Tibial nerve (tissue), 4 donors: Measurements from ENCODE around the gene SUN2.

ENCODE experiments used
- EP300 ChIP-seq, 2 donors: sonication (generic); formaldehyde crosslinking; IDR thresholded peaks; one replicate each; pipeline ENCODE4 v1.6.1; 2017; ENCODE audit warnings: antibody characterized with exemption in 2 of 2, mild to moderate bottlenecking in 1 of 2
- POLR2A ChIP-seq, 2 donors: fragments of 450-650 bp; IDR thresholded peaks; one replicate each; pipeline ENCODE4 v1.6.1; 2017; ENCODE audit warnings: antibody characterized with exemption in 2 of 2, mild to moderate bottlenecking in 2 of 2, moderate library complexity in 2 of 2
- TF ChIP-seq, protein P1 (sequence below), 5 experiments: fragments of 200-600 bp in 3 of 5; fragments of 450-650 bp in 2 of 5; sonication (generic) in 3 of 5; IDR thresholded peaks; one replicate each; pipeline ENCODE4 v1.5.1; 2016 to 2019; ENCODE audit warnings: antibody characterized with exemption in 5 of 5, mild to moderate bottlenecking in 3 of 5, moderate library complexity in 2 of 5

DNA sequence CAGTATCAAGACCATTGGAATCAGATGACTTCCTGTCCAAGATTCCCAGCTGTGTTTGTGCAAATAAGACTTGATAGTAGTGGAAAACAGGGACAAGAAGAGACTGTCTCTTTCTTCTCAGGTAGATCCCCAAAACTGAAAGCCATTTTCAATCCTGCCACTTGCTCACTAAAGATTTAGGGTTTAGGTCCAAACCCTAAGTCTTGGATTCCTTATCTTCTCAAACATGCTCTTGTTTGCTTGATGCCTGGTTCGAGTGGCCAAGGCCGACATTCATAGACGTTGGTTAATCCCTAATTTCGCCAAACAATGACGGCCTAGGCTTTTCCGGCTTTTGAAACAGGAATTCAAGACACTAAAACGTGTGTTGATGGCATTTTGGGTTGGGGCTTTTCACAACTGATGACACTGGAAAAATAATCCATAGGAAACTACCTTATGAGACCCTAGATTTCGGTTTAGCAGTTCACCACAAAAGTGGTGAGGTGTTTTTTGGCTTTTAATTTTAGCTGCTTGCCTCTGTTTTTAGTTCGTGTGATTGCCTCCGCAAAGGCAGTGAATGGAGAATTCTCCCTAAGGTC, 51.1 kb downstream of the SUN2 start:
- TF ChIP-seq POLR2A (IDR thresholded peaks at IDR 0.05) (no peak), EP300 (IDR thresholded peaks at IDR 0.05) (no peak)
- TF ChIP-seq, protein P1, sequence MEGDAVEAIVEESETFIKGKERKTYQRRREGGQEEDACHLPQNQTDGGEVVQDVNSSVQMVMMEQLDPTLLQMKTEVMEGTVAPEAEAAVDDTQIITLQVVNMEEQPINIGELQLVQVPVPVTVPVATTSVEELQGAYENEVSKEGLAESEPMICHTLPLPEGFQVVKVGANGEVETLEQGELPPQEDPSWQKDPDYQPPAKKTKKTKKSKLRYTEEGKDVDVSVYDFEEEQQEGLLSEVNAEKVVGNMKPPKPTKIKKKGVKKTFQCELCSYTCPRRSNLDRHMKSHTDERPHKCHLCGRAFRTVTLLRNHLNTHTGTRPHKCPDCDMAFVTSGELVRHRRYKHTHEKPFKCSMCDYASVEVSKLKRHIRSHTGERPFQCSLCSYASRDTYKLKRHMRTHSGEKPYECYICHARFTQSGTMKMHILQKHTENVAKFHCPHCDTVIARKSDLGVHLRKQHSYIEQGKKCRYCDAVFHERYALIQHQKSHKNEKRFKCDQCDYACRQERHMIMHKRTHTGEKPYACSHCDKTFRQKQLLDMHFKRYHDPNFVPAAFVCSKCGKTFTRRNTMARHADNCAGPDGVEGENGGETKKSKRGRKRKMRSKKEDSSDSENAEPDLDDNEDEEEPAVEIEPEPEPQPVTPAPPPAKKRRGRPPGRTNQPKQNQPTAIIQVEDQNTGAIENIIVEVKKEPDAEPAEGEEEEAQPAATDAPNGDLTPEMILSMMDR (IDR thresholded peaks at IDR 0.05): no peak
